HG03039 (cell line): Measurements from ENCODE around the gene NEK4.
"Not testable (repeated sequence)": the region's sequence is repeated elsewhere in the genome, so short reads cannot be mapped to it uniquely, and the experiment has no call there.

Experiments
- ATAC-seq: cut with Tn5 transposase; IDR thresholded peaks from one replicate; pipeline ENCODE4 v1.9.1; 2021; ENCODE audit warnings: mild to moderate bottlenecking, moderate library complexity; ENCODE audit not compliant: unreplicated experiment

The NEK4 gene

DNA sequence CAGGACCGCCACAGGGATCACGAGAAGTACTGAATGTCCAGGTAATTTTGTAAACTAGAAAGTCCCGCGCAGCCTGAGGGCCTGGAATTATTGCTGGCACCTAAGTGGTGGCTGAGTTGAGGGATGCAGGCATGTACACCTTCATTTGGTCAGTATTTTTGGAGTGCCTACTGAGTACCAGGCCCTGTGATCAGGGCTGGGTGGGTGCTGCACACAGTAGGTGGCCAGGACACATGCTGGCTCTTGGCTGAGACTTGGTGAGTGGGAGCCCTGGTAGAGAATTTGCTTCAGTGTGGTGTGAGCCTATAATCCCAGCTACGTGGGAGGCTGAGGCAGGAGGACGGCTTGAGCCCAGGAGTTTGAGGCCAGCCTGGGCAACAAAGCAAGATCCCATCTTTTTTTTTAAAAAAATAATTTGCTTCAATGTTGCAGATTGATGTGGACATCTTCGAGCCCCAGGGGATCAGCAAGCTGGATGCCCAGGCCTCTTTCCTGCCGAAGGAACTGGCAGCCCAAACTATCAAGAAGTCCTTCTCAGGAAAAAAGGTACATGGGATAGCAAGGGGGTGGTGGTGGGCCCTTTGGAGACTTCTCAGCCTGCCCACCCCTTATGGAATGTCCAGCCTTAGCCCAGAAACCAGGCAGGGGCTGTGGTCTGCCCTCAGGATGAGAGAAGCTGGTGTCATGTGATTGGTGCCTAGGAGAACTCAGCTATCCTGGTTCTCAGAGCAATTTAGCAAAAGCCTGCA is 9.3 kb upstream of the NEK4 start:
- ATAC-seq = no peak

DNA sequence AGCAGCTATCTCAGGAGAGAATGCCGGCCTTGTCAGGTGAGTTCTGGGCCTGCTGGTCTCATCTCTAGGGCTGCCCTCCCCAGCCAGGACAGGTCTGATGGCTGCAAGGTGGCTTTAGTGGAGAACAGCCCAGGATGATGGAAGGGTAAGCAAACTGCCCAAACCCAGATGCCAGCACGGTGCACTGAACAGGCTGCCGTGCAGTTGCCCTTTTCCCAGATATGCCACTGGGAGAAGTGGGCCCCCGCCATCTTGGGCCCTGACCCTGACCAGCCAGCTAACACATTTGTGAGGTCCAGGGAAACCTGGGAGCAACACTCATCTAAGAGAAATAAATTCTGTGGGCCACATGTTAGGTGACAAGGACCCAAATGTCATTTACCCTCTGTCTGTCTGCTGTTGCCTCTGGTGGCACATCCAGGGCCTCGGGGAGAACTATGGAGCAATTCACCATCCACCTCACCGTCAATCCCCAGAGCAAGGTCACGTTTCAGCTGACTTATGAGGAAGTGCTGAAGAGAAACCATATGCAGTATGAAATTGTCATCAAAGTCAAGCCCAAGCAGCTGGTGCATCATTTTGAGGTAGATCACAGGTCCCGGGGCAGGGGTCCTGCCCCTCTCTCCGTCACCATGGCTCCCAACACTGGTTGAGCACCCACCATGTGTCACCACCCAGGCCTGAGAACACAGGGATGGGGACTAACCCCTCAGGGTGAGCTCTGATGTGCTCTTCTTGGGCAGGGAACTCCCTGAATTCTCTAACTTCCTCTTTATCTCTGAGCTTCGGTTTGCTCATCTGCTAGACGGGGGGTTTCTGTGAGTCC is 8.5 kb upstream of the NEK4 start:
- peak; percentile 53 for ATAC-seq

DNA sequence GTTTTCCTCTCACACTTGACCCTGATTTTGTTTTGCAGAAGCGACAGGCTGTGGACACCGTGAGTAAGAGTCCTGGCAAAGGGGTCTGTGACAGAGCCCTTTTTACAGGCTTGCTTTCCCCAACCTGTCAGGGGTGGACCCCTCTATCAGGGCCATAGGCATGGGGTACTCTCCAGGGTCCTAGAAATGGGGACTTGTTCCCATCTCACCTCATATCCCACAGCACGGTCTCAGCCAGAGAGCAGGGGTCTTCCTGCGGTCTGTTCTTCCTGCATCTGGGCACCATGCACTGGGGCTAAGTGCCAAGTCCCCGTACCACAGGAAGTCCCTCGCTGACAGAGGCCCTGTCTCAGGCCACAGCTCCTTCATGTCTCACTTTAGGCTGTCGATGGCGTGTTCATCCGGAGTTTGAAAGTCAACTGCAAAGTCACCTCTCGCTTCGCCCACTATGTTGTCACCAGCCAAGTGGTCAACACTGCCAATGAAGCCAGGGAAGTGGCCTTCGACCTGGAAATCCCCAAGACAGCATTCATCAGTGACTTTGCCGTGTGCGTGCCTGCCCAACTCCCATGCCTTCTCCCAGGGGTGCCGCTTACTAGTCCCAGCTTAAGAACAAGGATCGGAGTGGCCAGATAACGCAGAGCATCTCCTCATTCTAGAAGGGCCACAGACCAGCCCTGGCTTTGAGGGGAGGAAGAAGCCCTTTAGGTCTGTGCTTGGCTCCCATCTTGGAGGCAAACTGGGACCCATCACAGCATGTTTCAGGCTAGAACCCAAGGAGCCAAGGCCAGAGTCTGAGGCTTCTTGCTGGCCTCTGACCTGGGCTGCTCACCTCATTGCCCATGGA is 7.4 kb upstream of the NEK4 start:
- no peak for ATAC-seq

DNA sequence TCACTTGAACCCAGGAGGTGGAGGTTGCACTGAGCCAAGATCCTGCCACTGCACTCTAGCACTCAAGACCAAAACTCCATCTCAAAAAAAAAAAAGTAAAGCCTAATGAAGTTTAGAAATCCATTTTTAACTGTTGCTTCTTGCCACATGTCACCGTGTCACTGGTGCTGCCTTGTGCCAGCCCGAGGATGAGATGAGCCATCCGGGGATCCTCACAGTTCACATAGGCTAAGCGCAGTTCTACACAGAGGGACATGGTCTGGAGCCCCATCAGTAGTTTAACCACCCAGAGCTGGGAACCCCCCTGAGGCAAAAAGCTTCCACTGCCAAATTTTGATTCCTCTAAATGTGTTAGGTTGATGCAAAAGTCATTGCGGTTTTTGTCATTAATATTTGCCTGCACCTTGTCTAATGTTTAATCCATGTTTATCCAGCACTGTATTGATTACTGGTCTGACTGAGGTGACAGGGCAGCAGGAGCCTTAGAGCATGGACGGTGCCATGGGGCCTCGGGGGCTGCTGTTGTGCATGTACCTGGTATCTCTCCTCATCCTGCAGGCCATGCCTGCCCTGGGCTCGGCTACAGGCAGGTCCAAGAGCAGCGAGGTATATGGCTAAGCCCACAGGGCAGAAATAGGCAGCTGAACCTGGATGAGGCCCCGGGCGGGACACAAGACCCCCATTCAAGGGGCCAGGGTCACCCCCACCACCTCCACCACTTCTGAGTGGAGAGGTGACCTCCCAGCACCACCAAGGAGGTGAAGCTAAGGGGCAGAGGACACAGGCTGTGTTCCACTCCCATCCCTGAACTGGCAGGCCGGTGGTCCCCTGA is 6.6 kb upstream of the NEK4 start, which contains the start of gene ITIH1:
Gene ITIH1, plus strand, starts transcription at position 473 of the 832 bp plus-strand sequence. Its CDS starts 17 bp downstream, at position 490.
- no peak for ATAC-seq

DNA sequence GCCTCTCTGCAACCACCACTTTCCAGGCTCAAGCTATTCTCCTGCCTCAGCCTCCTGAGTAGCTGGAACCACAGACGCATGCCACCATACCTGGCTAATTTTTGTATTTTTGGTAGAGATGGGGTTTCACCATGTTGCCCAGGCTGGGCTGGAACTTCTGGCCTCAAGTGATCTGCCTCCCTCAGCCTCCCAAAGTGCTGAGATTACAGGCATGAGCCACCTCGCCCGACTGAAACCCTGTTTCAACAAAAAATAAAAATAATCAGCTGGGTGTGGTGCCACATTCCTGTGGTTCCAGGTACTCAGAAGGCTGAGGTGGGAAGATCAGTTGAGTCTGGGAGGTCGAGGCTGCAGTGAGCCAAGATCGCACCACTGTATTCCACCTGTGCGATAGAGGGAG is 5.7 kb upstream of the NEK4 start:
- not testable (repeated sequence) for ATAC-seq

DNA sequence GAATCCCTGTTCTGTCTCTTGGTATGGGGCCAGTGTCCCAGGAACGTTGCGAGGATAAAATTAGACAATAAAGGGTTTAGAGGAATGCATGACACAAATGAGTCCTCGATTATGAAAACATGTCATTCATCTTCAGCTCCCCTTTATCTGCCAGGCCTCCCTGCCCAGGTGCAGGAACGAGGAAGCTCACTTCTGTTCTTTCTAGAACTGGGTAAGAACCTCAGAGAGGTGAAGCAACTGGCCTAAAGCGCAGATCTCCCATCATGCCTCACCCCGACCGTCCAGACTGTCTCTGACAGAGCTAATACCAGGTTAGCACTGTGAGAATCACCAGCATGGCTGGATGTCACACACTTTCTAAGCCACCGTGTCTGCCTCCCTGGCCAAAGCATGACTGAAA is 5.1 kb upstream of the NEK4 start:
- no peak for ATAC-seq

DNA sequence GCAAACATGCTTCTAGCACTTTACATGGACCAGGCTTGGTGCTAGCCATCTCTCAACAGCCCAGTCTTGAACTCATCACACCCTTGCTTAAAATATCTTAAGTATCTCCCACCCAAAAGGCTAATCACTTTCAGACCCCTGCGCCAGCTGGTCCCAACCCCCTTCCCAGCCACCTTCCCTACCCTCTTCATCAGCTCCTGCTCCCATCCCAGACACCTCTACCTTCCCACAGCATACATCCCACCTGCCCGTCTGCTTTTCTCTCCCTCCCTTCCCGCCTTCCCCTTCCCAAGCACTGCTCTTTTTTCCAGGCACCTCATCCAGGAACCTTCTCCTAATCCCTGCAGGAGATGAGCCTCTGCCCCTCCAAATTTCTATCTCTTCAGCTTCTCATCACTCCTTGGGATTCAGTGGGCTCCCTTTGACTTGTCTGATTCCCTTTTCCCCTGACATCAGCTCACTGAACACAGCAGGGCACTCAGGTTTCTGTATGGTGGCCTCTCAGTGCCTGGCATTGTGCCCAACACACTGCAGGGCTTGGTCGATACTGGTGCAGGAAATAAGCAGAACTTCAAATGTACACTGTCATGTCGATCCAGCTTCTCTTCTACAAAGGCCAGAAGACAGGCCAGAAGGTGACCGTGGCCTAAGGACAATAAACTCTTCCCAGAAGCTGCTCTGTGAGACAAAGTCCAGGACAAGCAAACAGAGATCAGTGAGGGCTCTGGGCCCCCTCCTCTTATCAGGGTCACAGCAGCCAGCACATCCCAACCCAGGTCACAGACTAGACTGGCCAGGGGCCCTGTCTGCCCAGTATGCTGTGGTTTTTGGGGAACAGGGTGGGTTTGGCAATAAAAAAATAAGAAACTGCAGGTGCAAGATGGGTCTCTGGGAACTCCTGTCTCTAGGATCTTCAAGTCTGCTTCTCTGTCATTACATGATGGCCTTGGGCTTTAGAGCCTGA is 4.4 kb upstream of the NEK4 start:
- ATAC-seq = no peak

DNA sequence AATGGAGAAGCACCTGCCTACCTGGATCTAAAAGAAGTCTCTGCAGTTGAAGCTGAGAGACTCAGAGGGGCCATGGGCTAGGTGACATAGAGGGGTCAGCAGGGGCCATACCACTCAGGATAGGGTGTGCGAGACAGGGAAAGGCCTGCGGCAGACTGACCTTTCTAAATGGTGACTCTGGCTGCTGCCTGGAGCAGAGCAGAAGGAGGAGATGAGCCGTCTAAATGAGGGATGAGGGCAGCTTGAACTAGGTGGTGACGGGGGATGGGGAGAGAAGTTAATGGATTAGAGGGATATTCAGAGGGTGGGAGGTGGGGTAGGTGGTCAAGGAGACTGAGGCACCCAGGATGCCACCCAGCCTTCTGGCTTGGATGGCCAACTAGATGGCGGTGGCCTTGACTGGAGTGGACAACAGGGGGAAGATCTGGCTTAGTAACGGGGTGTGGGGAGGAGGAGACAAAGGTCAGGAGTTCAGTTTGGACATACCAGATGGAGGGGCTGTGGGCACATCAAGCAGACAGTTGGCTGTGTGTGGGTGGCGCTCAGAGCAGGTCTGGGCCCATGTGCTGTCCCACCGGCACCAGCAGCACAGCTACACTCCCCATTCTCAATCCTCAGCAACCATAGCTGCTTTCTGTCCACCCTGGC is 3.5 kb upstream of the NEK4 start:
- no peak for ATAC-seq

DNA sequence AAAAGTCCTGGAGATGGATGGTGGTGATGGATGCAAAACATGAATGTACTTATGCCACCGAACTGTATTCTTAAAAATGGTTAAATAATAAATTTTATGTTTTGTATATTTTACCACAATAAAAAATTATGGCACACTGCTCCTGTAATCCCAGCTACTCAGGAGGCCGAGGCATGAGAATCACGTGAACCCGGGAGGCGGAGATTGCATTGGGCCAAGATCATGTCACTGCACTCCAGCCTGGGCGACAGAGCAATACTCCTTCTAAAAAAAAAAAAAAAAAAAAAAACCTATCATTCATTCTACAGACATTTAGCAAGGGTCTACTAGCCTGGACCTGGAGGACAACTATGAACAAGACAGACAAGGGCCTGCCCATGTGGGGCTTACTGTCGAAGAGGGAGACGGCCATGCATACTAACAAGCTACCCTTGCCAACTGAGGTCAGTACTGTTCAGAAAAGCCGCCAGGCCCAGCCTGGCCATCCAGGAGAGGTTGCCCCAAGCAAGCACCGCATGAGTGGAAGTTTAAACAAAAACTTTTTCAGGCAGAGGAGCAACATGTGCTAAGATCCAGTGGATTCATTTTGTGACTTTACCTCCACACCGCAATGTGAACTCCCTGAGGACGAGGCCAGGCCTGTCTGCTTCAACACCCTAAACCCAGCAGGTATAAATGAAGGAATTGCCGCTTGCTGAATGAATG is 2.8 kb upstream of the NEK4 start:
- no peak for ATAC-seq

DNA sequence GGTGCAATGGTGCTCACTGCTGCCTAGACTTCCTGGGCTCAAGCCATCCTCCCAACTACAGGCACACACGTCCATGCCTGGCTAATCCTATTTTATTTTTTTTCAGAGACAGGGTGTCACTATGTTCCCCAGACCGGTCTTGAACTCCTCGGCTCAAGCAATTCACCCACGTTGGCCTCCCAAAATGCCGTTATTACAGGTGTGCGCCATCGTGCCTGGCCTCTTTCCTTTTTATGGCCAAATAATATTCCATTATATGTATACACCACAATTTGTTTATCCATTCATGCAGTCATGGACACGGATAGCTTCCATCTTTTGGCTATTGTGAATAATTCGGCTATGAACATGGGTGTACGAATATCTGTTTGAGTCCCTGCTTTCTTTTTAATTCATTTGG is 962 bp upstream of the NEK4 start:
- no peak for ATAC-seq

DNA sequence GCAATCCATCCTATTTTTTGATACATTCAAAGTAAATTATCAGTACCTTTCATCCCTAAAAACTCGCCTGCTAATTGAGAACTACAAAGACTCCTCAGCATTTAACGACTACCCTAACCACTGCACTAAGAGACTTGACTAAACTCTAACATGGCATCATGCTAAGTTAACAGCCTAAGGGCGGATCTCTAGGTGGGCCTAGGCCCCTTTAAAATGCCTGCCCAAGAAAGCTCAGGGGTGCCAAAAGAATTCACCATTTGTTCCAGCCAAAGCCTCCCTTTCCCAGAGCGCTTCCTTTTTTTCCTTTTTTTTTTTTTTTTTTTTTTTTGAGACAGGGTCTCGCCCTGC is 568 bp upstream of the NEK4 start:
- ATAC-seq = no peak

DNA sequence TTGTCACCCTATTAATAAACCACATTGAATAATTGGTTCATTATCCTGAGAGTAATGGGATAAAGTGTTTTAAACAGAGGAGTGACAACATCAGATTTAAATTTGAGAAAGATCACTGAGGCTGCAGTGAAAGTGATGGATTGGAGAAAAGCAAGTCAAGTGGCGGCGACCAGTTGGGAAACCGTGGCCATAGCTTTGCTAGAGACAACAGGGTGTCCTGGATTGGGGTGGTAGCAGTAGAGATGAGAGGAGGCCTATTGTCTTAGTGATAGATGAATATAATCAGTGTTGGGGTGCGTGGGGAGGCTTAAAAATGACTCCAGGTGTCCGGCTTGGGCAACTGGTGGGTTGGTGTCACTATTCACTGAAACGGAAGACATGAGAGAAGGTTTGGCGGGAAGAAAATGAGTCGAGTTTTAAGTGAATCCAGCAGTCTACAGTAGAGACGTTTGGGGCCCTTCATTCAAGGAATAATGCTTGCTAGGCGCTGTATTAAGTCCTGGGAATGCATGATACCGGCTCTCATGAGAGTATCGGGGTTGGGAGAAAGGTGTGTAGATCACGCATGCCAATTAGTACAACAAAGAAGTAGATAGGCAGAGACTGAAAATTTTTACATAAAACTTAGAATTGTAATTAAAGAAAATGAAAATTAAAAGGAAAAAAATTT is 819 bp downstream of the NEK4 start:
- ATAC-seq = no peak

DNA sequence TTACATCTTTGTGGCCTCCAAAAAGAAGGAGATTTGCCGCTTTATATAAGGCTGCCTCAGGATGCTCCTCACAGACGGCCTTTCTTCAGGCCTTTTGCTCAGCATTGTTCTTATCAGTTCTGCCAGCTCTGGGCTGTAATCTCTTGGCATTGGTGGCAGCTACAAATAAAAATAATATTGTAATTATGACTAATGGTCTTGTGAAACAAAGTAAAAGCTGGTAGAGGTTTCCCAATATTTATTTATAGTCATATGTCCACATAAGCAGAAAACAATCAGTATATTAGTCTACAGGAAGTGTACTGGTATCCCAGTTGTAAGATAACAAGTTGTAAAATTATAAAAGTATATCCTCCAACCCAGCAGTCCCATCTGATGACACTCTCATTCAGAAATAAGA is 7.3 kb downstream of the NEK4 start:
- ATAC-seq = no peak

DNA sequence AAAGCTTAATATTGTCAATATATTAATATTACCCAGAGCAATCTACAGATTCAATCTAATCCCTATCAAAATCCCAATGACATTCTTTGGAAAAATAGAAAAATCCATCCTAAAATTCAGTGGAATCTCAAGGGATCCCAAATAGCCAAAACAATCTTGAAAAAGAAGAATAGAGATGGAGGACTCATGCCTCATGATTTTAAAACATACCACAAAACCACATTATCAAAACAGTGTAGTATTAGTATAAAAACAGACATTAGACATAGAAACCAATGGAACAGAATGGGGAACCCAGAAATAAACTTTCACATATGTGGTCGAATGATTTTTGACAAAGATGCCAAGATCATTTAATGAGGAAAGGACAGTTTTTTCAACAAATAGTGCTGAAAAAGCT is 14.6 kb downstream of the NEK4 start:
- no peak for ATAC-seq

DNA sequence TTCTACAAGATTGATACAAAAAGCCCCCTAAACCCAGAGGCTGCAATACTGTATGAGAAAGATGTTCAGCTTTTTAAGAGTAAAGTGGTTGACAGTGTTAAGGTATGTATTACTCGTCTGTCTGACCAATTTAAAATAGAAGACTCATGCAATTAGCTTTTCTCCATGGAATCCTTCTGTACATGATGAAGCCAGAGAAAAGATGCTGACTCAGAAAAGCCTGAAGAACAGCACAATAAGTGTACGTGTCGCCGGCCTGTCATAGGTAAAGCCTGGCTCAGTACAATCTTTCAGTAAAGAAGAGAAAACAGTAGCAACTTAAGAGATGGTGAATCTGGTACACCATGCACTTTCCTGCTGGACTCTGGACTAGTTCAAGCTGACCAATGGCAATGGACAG is 16.4 kb downstream of the NEK4 start:
- ATAC-seq = no peak

DNA sequence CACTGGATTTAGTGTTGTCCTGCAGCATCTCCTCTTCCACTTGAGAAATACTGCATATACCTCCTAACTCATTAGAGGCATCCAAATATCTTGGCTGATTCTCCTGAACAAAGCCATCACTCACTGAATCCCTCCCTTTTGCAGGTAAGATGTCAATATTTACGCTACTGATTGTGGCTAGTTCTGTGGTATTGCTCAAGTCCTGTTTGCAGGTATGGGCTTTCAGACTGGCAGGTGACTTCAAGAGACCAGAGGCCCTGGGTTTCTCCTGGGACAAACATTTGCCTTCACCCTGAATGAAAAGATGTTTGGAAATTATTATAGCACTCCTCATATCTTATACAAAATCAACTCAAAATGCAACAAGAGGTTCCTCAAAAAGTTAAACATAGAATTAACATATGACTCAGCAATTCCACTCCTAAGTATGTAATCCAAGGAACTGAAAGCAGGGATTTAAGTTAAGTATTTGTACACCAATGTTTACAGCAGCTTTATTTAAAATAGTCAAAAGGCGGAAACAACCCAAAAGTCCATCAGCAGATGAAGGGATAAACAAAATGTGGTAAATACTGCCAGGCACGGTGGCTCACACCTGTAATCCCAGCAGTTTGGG is 18.6 kb downstream of the NEK4 start:
- no peak for ATAC-seq

DNA sequence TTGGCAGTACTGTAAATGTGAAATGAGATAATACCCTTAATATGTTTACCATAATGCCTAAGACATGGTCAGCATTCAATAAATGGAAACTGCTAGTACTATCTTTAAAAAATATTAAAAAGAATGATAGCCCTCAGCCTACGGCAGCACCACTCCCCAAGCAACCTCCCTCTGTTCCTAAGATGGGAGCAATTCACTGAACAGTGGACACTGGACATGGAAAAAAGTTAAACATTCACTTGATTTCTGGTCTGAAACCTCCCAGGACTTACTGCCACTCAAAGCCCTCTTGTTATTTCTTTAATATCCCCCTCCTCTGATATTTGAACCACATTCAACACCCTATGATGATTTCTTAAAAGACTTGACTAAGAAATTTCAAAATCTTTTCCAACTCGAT is 27.0 kb downstream of the NEK4 start:
- no peak for ATAC-seq
